ENCODE data around the gene GRID1.
"Not testable (repeated sequence)": the region's sequence is repeated elsewhere in the genome, so short reads cannot be mapped to it uniquely, and the experiment has no call there.

The GRID1 gene

GRCh38 chr10:86056672-86057071 is 309.9 kb downstream of the GRID1 start:
- DNase-seq, result no peak

GRCh38 chr10:86055928-86056327 is 310.7 kb downstream of the GRID1 start:
- no peak for DNase-seq

- no peak for DNase-seq
These were observed 312.9 kb downstream of the GRID1 start for GRCh38 chr10:86053675-86054074.

- no peak for DNase-seq
These were observed 315.0 kb downstream of the GRID1 start for GRCh38 chr10:86051586-86051985.

GRCh38 chr10:86049442-86049841 is 317.2 kb downstream of the GRID1 start:
- no peak for DNase-seq

- DNase-seq, result no peak
These were observed 317.6 kb downstream of the GRID1 start for GRCh38 chr10:86048973-86049372.

GRCh38 chr10:86048571-86048970 is 318.0 kb downstream of the GRID1 start:
- DNase-seq, result peak; percentile 5

- no peak for DNase-seq
These were observed 319.0 kb downstream of the GRID1 start for GRCh38 chr10:86047588-86047987.

- peak; percentile 42 for DNase-seq
These were observed 319.6 kb downstream of the GRID1 start for GRCh38 chr10:86046845-86047460.

GRCh38 chr10:86045896-86046295 is 320.7 kb downstream of the GRID1 start:
- DNase-seq, result no peak

- peak; percentile 2 for DNase-seq
These were observed 322.6 kb downstream of the GRID1 start for GRCh38 chr10:86044029-86044428.

- peak; percentile 76 for DNase-seq
These were observed 323.4 kb downstream of the GRID1 start for GRCh38 chr10:86043236-86043635.

- no peak for DNase-seq
These were observed 324.4 kb downstream of the GRID1 start for GRCh38 chr10:86042161-86042560.

- DNase-seq, result no peak
These were observed 325.5 kb downstream of the GRID1 start for GRCh38 chr10:86041116-86041515.

- no peak for DNase-seq
These were observed 328.2 kb downstream of the GRID1 start for GRCh38 chr10:86038371-86038770.

- no peak for DNase-seq
These were observed 329.5 kb downstream of the GRID1 start for GRCh38 chr10:86037096-86037495.

GRCh38 chr10:86036544-86036831 is 330.1 kb downstream of the GRID1 start:
- no peak for DNase-seq

GRCh38 chr10:86035791-86036543 is 330.6 kb downstream of the GRID1 start:
- no peak for DNase-seq

GRCh38 chr10:86034710-86035109 is 331.9 kb downstream of the GRID1 start:
- no peak for DNase-seq

GRCh38 chr10:86033581-86033980 is 333.0 kb downstream of the GRID1 start:
- no peak for DNase-seq

GRCh38 chr10:86032087-86032486 is 334.5 kb downstream of the GRID1 start:
- DNase-seq, result not testable (repeated sequence)

GRCh38 chr10:86030312-86030711 is 336.3 kb downstream of the GRID1 start:
- no peak for DNase-seq

- no peak for DNase-seq
These were observed 339.2 kb downstream of the GRID1 start for GRCh38 chr10:86027346-86027745.

GRCh38 chr10:86025509-86025908 is 341.1 kb downstream of the GRID1 start:
- DNase-seq, result no peak
